Activated T-cell treated with anti-CD3 and anti-CD28 coated beads for 48 hours (primary cell): ENCODE measurements around the gene NYAP2.

Experiments
- DNase-seq: peaks from one replicate; pipeline ENCODE4 v3.0.0-alpha.2; 2020; ENCODE audit warnings: low read depth

The NYAP2 gene

GRCh38 chr2:225559072-225559415 is 159.5 kb downstream of the NYAP2 start:
- no peak for DNase-seq

- DNase-seq: no peak
Observed at GRCh38 chr2:225566798-225567197, 167.3 kb downstream of the NYAP2 start.

GRCh38 chr2:225569995-225570394 is 170.5 kb downstream of the NYAP2 start:
- no peak for DNase-seq

GRCh38 chr2:225573603-225574002 is 174.1 kb downstream of the NYAP2 start:
- DNase-seq: no peak

GRCh38 chr2:225574582-225575138 is 175.2 kb downstream of the NYAP2 start:
- DNase-seq: no peak

- DNase-seq: no peak
Observed at GRCh38 chr2:225581135-225581534, 181.6 kb downstream of the NYAP2 start.

- no peak for DNase-seq
Observed at GRCh38 chr2:225581906-225582305, 182.4 kb downstream of the NYAP2 start.

GRCh38 chr2:225582355-225583116 is 183.0 kb downstream of the NYAP2 start:
- DNase-seq: no peak

GRCh38 chr2:225584796-225585195 is 185.3 kb downstream of the NYAP2 start:
- no peak for DNase-seq

GRCh38 chr2:225590932-225591331 is 191.4 kb downstream of the NYAP2 start:
- no peak for DNase-seq

- DNase-seq: no peak
Observed at GRCh38 chr2:225597911-225598310, 198.4 kb downstream of the NYAP2 start.

GRCh38 chr2:225598426-225598825 is 198.9 kb downstream of the NYAP2 start:
- DNase-seq: no peak

GRCh38 chr2:225598897-225599296 is 199.4 kb downstream of the NYAP2 start:
- DNase-seq: no peak

GRCh38 chr2:225599856-225600255 is 200.3 kb downstream of the NYAP2 start:
- no peak for DNase-seq

GRCh38 chr2:225600444-225600843 is 200.9 kb downstream of the NYAP2 start:
- no peak for DNase-seq

GRCh38 chr2:225600865-225601264 is 201.4 kb downstream of the NYAP2 start:
- no peak for DNase-seq

GRCh38 chr2:225602205-225602604 is 202.7 kb downstream of the NYAP2 start:
- no peak for DNase-seq

GRCh38 chr2:225608136-225608535 is 208.6 kb downstream of the NYAP2 start:
- DNase-seq: no peak

- no peak for DNase-seq
Observed at GRCh38 chr2:225612636-225613035, 213.1 kb downstream of the NYAP2 start.

- DNase-seq: no peak
Observed at GRCh38 chr2:225614915-225615314, 215.4 kb downstream of the NYAP2 start.

- DNase-seq: no peak
Observed at GRCh38 chr2:225615514-225615913, 216.0 kb downstream of the NYAP2 start.

GRCh38 chr2:225616372-225616771 is 216.9 kb downstream of the NYAP2 start:
- DNase-seq: no peak

- no peak for DNase-seq
Observed at GRCh38 chr2:225616848-225617247, 217.3 kb downstream of the NYAP2 start.

GRCh38 chr2:225620227-225620626 is 220.7 kb downstream of the NYAP2 start:
- no peak for DNase-seq
